K562 (cell line): ENCODE measurements around the gene GPN3. TPM values are rescaled to one million over a fixed set of nuclear protein-coding genes. Genes with fewer than 3 reads are reported as not detected.

Experiments used
- HLTF ChIP-seq: fragments of 450-650 bp; IDR thresholded peaks from 2 replicates; pipeline ENCODE4 v1.6.1; 2016
- KHSRP ChIP-seq: fragments of 450-650 bp; IDR thresholded peaks from 2 replicates; pipeline ENCODE4 v1.6.1; 2017
- KLF16 ChIP-seq: IDR thresholded peaks from 2 replicates; pipeline ENCODE4 v1.6.1; 2016; ENCODE audit warnings: antibody characterized with exemption
- L3MBTL2 ChIP-seq: fragments of 450-650 bp; IDR thresholded peaks from 2 replicates; pipeline ENCODE4 v1.6.1; 2016; ENCODE audit warnings: mild to moderate bottlenecking, moderate library complexity
- LEF1 ChIP-seq: fragments of 450-650 bp; IDR thresholded peaks from 2 replicates; pipeline ENCODE4 v1.6.1; 2016; ENCODE audit warnings: mild to moderate bottlenecking
- MAFG ChIP-seq: fragments of 450-650 bp; conservative IDR thresholded peaks from 2 replicates; pipeline ENCODE4 v1.6.1; 2016; ENCODE audit warnings: missing genetic modification characterization, missing compliant biosample characterization
- MAFK ChIP-seq: IDR thresholded peaks from 2 replicates; pipeline ENCODE4 v1.6.1; 2011; ENCODE audit warnings: low read length, improper control_type of control experiment
- MBD2 ChIP-seq: sonication (generic); IDR thresholded peaks from 2 replicates; pipeline ENCODE4 v1.6.1; 2016; ENCODE audit warnings: low read depth, borderline replicate concordance
- PCBP1 ChIP-seq: fragments of 200-400 bp; formaldehyde crosslinking; IDR thresholded peaks from 2 replicates; pipeline ENCODE4 v1.6.1; 2018; ENCODE audit warnings: mild to moderate bottlenecking, low read depth, low read length; ENCODE audit not compliant: poor library complexity, severe bottlenecking
- RHOXF2B ChIP-seq: fragments of 250-450 bp; sonication (Bioruptor Pico); conservative IDR thresholded peaks from 2 replicates; pipeline ENCODE4 v1.5.1; 2021
- SMAD3 ChIP-seq: fragments of 450-650 bp; formaldehyde crosslinking; conservative IDR thresholded peaks from 2 replicates; pipeline ENCODE4 v1.4.0; 2020; ENCODE audit warnings: mild to moderate bottlenecking
- SUPT5H ChIP-seq: fragments of 450-650 bp; IDR thresholded peaks from 2 replicates; pipeline ENCODE4 v1.6.1; 2016
- TAL1 ChIP-seq: fragments of 450-650 bp; IDR thresholded peaks from 2 replicates; pipeline ENCODE4 v1.6.1; 2016; ENCODE audit warnings: mild to moderate bottlenecking
- ZC3H4 ChIP-seq: sonication (generic); formaldehyde crosslinking; IDR thresholded peaks from 2 replicates; pipeline ENCODE4 v1.9.0; 2021; ENCODE audit warnings: missing genetic modification reagents, borderline replicate concordance
- ZEB2 ChIP-seq: fragments of 450-650 bp; IDR thresholded peaks from 2 replicates; pipeline ENCODE4 v1.6.1; 2016
- ZNF184 ChIP-seq: sonication (generic); formaldehyde crosslinking; IDR thresholded peaks from 2 replicates; pipeline ENCODE4 v1.5.0; 2020; ENCODE audit warnings: missing genetic modification reagents
- ZNF668 ChIP-seq: fragments of 250-450 bp; sonication (Bioruptor Pico); IDR thresholded peaks from 2 replicates; pipeline ENCODE4 v1.8.0; 2022; ENCODE audit warnings: mild to moderate bottlenecking, inconsistent platforms
- ZNF780A ChIP-seq: fragments of 250-450 bp; sonication (Bioruptor Pico); IDR thresholded peaks from 2 replicates; pipeline ENCODE4 v1.5.0; 2021; ENCODE audit warnings: mild to moderate bottlenecking
- polyA plus RNA-seq, 8 experiments: library from polyadenylated mRNA; depleted of rRNA in 4 of 8; stranded (reverse) in 5 of 8; unstranded in 3 of 8; fragments of >200 nt; fragmentation: Nextera tagmentation in 2 of 8; fragmentation: Illumina TruSeq in 1 of 8; extraction: Ambion mirVana in 2 of 8; extraction: Trizol in 1 of 8; gene quantifications; 2 replicates each; pipeline versions ENCODE4 v1.2.1 to v1.2.3, GENCODE V29; 2011 to 2014; ENCODE audit warnings: inconsistent platforms in 1 of 8, missing spikeins in 1 of 8
- total RNA-seq, 7 experiments: library from RNA; depleted of rRNA in 6 of 7; stranded (reverse); fragments of >200 nt in 6 of 7; fragmentation: Illumina TruSeq in 2 of 7; extraction: Trizol in 2 of 7; gene quantifications; 2 replicates each; pipeline versions ENCODE4 v1.2.1 to v1.2.3, GENCODE V29; 2011 to 2021; ENCODE audit warnings: low replicate concordance in 1 of 7
- TF ChIP-seq, protein P1 (sequence below), 3 experiments: fragments of 200-800 bp in 1 of 3; fragments of 250-450 bp in 1 of 3; fragments of 450-650 bp in 1 of 3; sonication (Bioruptor Pico) in 1 of 3; sonication (Bioruptor generic) in 1 of 3; formaldehyde crosslinking in 1 of 3; IDR thresholded peaks; 2 replicates each; pipeline versions ENCODE4 v1.6.1 to v1.8.0; 2016 to 2022; ENCODE audit warnings: mild to moderate bottlenecking in 2 of 3, missing genetic modification characterization in 2 of 3, missing compliant biosample characterization in 1 of 3, moderate library complexity in 1 of 3
- TF ChIP-seq, protein P2 (sequence below): fragments of 250-450 bp; sonication (Bioruptor Pico); IDR thresholded peaks from 2 replicates; pipeline ENCODE4 v1.8.0; 2022; ENCODE audit warnings: inconsistent platforms, mild to moderate bottlenecking, moderate library complexity, borderline replicate concordance
- TF ChIP-seq, protein P3 (sequence below), 2 experiments: fragments of 150-350 bp in 1 of 2; IDR thresholded peaks; 2 replicates each; pipeline ENCODE4 v1.6.1; 2012 to 2016; ENCODE audit warnings: low read depth in 2 of 2, low read length in 2 of 2, mild to moderate bottlenecking in 1 of 2, moderate library complexity in 1 of 2

Gene GPN3
- total and polyA plus RNA-seq, 9 of the 15 experiments (the other 6 are each of a cell fraction or from before 2014, with no cell fraction given), result 35.8 to 123 (median 64.2) TPM

DNA sequence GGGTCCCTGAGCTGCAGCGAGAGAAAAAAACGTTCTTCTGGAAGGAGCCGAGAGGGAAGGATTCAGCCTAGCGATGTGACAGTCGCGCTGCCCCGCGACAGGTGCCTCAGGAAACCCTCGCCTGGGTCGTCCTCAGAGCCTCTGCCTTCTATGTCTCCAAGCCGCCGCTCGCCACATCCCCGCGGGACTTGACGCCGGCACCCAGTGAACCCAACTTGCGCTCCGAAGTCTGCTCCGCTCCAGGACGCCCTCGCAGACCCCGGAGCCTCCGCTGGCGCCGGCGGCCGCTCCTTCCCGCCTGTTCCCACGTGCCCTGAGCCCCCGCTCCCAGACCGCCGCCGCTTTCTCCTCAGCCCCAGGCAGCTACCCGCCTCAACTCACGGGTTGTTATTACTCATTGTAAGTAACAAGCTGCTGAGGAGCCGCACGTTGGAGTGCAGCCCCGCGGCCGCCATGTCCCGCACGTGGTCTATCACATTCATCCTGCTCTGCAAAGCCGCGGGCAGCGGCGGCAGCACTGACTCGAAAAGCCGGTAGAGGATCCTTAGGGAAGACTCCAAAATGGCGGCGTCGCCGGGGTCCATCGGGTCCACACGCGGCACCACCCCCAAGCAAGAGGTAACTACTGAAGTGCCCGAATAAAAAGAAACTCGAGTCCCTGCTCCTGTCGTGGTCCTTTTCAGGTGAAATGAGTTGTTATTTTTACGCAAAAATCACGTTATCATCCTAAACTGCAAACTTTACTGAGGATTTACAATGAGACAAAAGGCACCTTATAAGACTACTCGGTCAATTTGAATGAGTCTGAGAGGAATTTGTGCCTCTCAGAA lies 64.7 kb downstream of the GPN3 start, which contains the start of gene ANAPC7 (continued):
- TF ChIP-seq ZNF668 (no peak), MAFK (no peak), LEF1 (no peak), ZNF184 (CRISPR knock-in tag) (no peak), HLTF (no peak), ZC3H4 (CRISPR knock-in tag) (peak; percentile 39; the same call in 1 of the 2 replicates), SMAD3 (CRISPR knock-in tag) (no peak), MAFG (no peak), RHOXF2B (no peak), ZNF780A (CRISPR knock-in tag) (no peak), TAL1 (no peak; the same call in 1 of the 2 replicates), MBD2 (peak; percentile 57; the same call in 1 of the 2 replicates), KHSRP (no peak), PCBP1 (no peak), L3MBTL2 (peak; percentile 89), SUPT5H (peak; percentile 82), KLF16 (no peak), ZEB2 (no peak)
- TF ChIP-seq, protein P1, sequence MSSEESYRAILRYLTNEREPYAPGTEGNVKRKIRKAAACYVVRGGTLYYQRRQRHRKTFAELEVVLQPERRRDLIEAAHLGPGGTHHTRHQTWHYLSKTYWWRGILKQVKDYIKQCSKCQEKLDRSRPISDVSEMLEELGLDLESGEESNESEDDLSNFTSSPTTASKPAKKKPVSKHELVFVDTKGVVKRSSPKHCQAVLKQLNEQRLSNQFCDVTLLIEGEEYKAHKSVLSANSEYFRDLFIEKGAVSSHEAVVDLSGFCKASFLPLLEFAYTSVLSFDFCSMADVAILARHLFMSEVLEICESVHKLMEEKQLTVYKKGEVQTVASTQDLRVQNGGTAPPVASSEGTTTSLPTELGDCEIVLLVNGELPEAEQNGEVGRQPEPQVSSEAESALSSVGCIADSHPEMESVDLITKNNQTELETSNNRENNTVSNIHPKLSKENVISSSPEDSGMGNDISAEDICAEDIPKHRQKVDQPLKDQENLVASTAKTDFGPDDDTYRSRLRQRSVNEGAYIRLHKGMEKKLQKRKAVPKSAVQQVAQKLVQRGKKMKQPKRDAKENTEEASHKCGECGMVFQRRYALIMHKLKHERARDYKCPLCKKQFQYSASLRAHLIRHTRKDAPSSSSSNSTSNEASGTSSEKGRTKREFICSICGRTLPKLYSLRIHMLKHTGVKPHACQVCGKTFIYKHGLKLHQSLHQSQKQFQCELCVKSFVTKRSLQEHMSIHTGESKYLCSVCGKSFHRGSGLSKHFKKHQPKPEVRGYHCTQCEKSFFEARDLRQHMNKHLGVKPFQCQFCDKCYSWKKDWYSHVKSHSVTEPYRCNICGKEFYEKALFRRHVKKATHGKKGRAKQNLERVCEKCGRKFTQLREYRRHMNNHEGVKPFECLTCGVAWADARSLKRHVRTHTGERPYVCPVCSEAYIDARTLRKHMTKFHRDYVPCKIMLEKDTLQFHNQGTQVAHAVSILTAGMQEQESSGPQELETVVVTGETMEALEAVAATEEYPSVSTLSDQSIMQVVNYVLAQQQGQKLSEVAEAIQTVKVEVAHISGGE (CRISPR knock-in tag; IDR thresholded peaks at IDR 0.05), result peak in 1 of 3 experiments; percentile 47; a peak in 1 of 6 replicates
- TF ChIP-seq, protein P2, sequence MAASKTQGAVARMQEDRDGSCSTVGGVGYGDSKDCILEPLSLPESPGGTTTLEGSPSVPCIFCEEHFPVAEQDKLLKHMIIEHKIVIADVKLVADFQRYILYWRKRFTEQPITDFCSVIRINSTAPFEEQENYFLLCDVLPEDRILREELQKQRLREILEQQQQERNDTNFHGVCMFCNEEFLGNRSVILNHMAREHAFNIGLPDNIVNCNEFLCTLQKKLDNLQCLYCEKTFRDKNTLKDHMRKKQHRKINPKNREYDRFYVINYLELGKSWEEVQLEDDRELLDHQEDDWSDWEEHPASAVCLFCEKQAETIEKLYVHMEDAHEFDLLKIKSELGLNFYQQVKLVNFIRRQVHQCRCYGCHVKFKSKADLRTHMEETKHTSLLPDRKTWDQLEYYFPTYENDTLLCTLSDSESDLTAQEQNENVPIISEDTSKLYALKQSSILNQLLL (CRISPR knock-in tag), result no peak
- TF ChIP-seq, protein P3, sequence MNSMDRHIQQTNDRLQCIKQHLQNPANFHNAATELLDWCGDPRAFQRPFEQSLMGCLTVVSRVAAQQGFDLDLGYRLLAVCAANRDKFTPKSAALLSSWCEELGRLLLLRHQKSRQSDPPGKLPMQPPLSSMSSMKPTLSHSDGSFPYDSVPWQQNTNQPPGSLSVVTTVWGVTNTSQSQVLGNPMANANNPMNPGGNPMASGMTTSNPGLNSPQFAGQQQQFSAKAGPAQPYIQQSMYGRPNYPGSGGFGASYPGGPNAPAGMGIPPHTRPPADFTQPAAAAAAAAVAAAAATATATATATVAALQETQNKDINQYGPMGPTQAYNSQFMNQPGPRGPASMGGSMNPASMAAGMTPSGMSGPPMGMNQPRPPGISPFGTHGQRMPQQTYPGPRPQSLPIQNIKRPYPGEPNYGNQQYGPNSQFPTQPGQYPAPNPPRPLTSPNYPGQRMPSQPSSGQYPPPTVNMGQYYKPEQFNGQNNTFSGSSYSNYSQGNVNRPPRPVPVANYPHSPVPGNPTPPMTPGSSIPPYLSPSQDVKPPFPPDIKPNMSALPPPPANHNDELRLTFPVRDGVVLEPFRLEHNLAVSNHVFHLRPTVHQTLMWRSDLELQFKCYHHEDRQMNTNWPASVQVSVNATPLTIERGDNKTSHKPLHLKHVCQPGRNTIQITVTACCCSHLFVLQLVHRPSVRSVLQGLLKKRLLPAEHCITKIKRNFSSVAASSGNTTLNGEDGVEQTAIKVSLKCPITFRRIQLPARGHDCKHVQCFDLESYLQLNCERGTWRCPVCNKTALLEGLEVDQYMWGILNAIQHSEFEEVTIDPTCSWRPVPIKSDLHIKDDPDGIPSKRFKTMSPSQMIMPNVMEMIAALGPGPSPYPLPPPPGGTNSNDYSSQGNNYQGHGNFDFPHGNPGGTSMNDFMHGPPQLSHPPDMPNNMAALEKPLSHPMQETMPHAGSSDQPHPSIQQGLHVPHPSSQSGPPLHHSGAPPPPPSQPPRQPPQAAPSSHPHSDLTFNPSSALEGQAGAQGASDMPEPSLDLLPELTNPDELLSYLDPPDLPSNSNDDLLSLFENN (IDR thresholded peaks at IDR 0.05; ENCODE audit: low read depth in 2 of 2, low read length in 2 of 2), result 0 out of 4 replicates have a peak, but pooled peaks of 1 of the 2 experiments have one; percentile 29
